ENCODE results near the gene CCL23.

GRCh38 chr17:36055921-36056520 lies 38.2 kb upstream of the CCL23 start:
- TF ChIP-seq, protein P1, sequence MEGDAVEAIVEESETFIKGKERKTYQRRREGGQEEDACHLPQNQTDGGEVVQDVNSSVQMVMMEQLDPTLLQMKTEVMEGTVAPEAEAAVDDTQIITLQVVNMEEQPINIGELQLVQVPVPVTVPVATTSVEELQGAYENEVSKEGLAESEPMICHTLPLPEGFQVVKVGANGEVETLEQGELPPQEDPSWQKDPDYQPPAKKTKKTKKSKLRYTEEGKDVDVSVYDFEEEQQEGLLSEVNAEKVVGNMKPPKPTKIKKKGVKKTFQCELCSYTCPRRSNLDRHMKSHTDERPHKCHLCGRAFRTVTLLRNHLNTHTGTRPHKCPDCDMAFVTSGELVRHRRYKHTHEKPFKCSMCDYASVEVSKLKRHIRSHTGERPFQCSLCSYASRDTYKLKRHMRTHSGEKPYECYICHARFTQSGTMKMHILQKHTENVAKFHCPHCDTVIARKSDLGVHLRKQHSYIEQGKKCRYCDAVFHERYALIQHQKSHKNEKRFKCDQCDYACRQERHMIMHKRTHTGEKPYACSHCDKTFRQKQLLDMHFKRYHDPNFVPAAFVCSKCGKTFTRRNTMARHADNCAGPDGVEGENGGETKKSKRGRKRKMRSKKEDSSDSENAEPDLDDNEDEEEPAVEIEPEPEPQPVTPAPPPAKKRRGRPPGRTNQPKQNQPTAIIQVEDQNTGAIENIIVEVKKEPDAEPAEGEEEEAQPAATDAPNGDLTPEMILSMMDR (IDR thresholded peaks at IDR 0.05) = no peak
- TF ChIP-seq POLR2A (IDR thresholded peaks at IDR 0.05) = no peak
- TF ChIP-seq EP300 (IDR thresholded peaks at IDR 0.05) = no peak

Measured in stomach (tissue), 4 donors.